ENCODE measurements around the gene KLHL20. TPM values are rescaled to one million over a fixed set of nuclear protein-coding genes. Genes with fewer than 3 reads are reported as not detected.
"Not testable (repeated sequence)": the region's sequence is repeated elsewhere in the genome, so short reads cannot be mapped to it uniquely, and the experiment has no call there.

KLHL20 gene
- total and polyA plus RNA-seq, 2 of the 8 experiments (the other 6 are each of a cell fraction or from before 2014, with no cell fraction given): 4.9 to 12.3 TPM

DNA sequence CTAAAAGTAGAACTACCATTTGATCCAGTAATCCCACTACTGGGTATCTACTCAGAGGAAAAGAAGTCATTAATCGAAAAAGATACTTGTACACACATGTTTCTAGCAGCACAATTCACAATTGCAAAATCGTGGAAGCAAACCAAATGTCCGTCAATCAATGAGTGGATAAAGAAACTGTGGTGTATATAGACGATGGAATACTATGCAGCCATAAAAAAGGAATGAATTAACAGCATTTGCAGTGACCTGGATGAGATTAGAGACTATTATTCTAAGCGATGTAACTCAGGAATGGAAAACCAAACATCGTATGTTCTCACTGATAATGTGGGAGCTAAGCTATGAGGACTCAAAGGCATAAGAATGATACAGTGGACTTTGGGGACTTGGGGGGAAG lies 49.5 kb downstream of the KLHL20 start:
- H3K18ac ChIP-seq (ENCODE audit: extremely low read depth, low read length); H2AK5ac ChIP-seq (ENCODE audit: low read depth, low read length); H2BK12ac ChIP-seq (ENCODE audit: low read depth, low read length); H2AFZ ChIP-seq (ENCODE audit: low read length); H3K56ac ChIP-seq (replicated peaks; ENCODE audit: insufficient read length, low read depth, low read length); H4K20me1 ChIP-seq (replicated peaks in 1 of 2; ENCODE audit: control insufficient read depth in 1 of 2, insufficient read depth in 2 of 2, low read length in 2 of 2); CTCF ChIA-PET (ENCODE audit: partially characterized antibody); H3K4me3 ChIP-seq (ENCODE audit: extremely low read depth in 1 of 4, insufficient read depth in 2 of 4, low read depth in 3 of 4, low read length in 4 of 4); H2BK20ac ChIP-seq (ENCODE audit: low read length); H4K91ac ChIP-seq (replicated peaks; ENCODE audit: insufficient read length, low read length); H2BK15ac ChIP-seq (ENCODE audit: low read length); H3K9me3 ChIP-seq (ENCODE audit: insufficient read depth in 2 of 2, low read depth in 1 of 2, low read length in 1 of 2); H4K8ac ChIP-seq (ENCODE audit: extremely low read depth, insufficient read depth, low read length); H3K9ac ChIP-seq (replicated peaks in 1 of 4; ENCODE audit: extremely low read depth in 1 of 4, low read depth in 3 of 4, low read length in 3 of 4); H3K4ac ChIP-seq (replicated peaks; ENCODE audit: insufficient read length, low read depth, low read length); FAIRE-seq; H3K4me1 ChIP-seq (replicated peaks in 1 of 4; ENCODE audit: control insufficient read depth in 3 of 4, insufficient read depth in 4 of 4, low read length in 3 of 4); H3K23ac ChIP-seq (ENCODE audit: insufficient read length); H3K79me1 ChIP-seq (ENCODE audit: low read depth, low read length); H3K4me2 ChIP-seq (ENCODE audit: insufficient read depth in 1 of 2, low read depth in 2 of 2, low read length in 2 of 2); DNase-seq (ENCODE audit: low read depth in 1 of 2, low spot score in 2 of 2); POLR2A ChIA-PET (ENCODE audit: partially characterized antibody); H3K27ac ChIP-seq (ENCODE audit: low read depth, low read length); H2BK120ac ChIP-seq (replicated peaks; ENCODE audit: low read depth, low read length); H3K27me3 ChIP-seq (replicated peaks in 1 of 4; ENCODE audit: control insufficient read depth in 3 of 4, extremely low read depth in 1 of 4, insufficient read depth in 3 of 4, low read length in 3 of 4); H3K23me2 ChIP-seq (ENCODE audit: low read depth, low read length); H3K79me2 ChIP-seq (ENCODE audit: control insufficient read depth in 1 of 2, insufficient read depth in 2 of 2, low read length in 2 of 2); H2BK5ac ChIP-seq (ENCODE audit: low read depth, low read length); H4K5ac ChIP-seq (ENCODE audit: insufficient read length, low read depth, low read length); H3K14ac ChIP-seq (ENCODE audit: insufficient read length); H3K36me3 ChIP-seq (ENCODE audit: control insufficient read depth in 2 of 4, insufficient read depth in 4 of 4, low read length in 3 of 4): not testable (repeated sequence)
- 98% methylated on average over 6 of the region's 6 CpGs; no CpG with 5 or more reads in 1 of the 2 experiments for WGBS, 2 experiments (ENCODE audit: extremely low coverage in 1 of 2, insufficient coverage in 1 of 2, insufficient read length in 1 of 2, insufficient replicate concordance in 2 of 2, low coverage in 1 of 2, low lambda C conversion rate in 2 of 2, missing lambda C conversion rate in 1 of 2)

Measured in H1 (cell line).